Measurements from ENCODE around the gene LTK.

GRCh38 chr15:41562784-41563198, 49.2 kb upstream of the LTK start:
- no peak for TF ChIP-seq SIN3A (IDR thresholded peaks at IDR 0.05; ENCODE audit: borderline replicate concordance, insufficient read depth, low read length)
- TF ChIP-seq POLR2AphosphoS5 (IDR thresholded peaks at IDR 0.05; ENCODE audit: low read depth, low read length), result no peak
- no peak for TF ChIP-seq REST (IDR thresholded peaks at IDR 0.05; ENCODE audit: insufficient read depth in 1 of 2, low read depth in 2 of 2, low read length in 2 of 2)
